Measurements from ENCODE around the gene ZFP69.

The ZFP69 gene

DNA sequence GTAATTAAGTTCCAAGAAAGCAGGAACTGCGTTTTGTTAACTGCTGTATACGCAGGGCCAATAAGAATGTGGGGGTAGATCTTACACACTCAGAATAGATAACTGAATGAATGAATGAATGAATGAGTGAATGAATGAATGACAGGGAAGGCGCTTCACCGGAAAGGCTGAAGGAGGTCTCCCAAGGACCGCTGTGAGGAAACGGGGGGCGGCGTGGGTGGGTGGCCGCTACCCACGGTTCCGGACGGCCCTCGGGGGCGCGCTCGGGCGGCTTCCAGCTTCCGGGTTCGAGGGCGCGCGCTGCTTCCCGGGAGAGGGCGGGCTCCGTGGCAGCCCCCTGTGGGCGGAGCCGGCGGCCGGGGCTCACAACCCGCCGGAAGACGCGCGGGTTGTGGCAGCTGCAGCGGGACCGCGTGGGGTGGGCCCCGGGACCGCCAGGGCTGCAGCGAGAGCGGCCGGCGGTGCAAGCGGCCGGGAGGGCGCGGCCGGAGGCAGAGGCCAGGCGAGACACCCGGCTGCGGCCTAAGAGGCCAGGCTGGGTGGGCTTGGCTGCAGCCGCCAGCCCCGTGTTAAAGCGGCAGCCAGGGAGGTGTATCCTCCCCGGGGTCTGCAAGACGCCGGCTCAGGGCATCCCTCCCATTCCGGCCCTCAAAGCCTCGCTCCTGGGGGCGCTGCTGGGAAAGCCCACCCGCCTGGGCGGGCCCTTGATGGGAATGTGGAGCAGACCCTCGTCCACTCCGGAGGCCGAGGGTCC is at the start of gene ZFP69:
ZFP69 (plus strand) TSS at position 367 of the 754 bp plus-strand sequence. CDS start 2,072 bp downstream, outside the sequence.
- Histone ChIP-seq H3K9ac (ENCODE audit: insufficient read length, low read depth) (peak within 1 kb of the TSS; percentile 96), H3K4me1 (ENCODE audit: insufficient read depth, insufficient read length) (no peaks in the 10 kb centered on the region), H3K4me3 (ENCODE audit: insufficient read length, low read depth) (peak within 1 kb of the TSS; percentile 88), H3K9me3 (ENCODE audit: insufficient read depth, low read length) (peaks cover 36% of the 10 kb centered on the region), H3K27me3 (ENCODE audit: insufficient read depth, insufficient read length) (peaks cover 9% of the 10 kb centered on the region), H3K36me3 (ENCODE audit: insufficient read depth, insufficient read length, low read length) (peaks cover 17% of the 10 kb centered on the region)
- DNase-seq (ENCODE audit: low read depth, low spot score) = peak; percentile 35
- no peak for TF ChIP-seq ZNF274 (IDR thresholded peaks at IDR 0.05; ENCODE audit: low read depth, low read length)
- TF ChIP-seq SUZ12 (IDR thresholded peaks at IDR 0.05; ENCODE audit: extremely low read depth, insufficient read depth, insufficient read length) = no peak
- TF ChIP-seq YY1 (IDR thresholded peaks at IDR 0.05; ENCODE audit: insufficient read depth, insufficient read length) = no peak

DNA sequence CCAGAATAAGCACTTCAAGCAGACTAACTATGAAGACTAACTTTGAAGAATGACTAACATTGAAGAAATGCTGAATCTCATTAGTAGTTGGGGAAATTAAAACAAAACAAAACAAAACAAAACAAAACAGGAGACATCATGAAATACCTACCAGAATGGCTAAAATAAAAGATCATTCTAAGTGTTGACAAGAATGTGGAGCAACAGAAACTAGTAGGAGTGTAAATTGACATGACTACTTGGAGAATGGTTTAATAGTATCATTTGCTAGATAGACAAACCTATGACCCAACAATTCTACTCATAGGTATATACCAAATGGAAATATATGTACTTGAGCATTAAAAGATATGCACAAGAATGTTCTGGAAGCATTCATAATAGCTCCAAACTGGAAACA is 45.7 kb upstream of the ZFP69 start:
- Histone ChIP-seq H3K9me3 (ENCODE audit: insufficient read depth, low read length) (no peaks in the 10 kb centered on the region), H3K4me3 (ENCODE audit: insufficient read length, low read depth) (no peak overlapping the region), H3K36me3 (ENCODE audit: insufficient read depth, insufficient read length, low read length) (no peaks in the 10 kb centered on the region), H3K4me1 (ENCODE audit: insufficient read depth, insufficient read length) (no peaks in the 10 kb centered on the region), H3K9ac (ENCODE audit: insufficient read length, low read depth) (no peak overlapping the region), H3K27me3 (ENCODE audit: insufficient read depth, insufficient read length) (no peaks in the 10 kb centered on the region)
- TF ChIP-seq ZNF274 (IDR thresholded peaks at IDR 0.05; ENCODE audit: low read depth, low read length) (no peak), SUZ12 (IDR thresholded peaks at IDR 0.05; ENCODE audit: extremely low read depth, insufficient read depth, insufficient read length) (no peak), YY1 (IDR thresholded peaks at IDR 0.05; ENCODE audit: insufficient read depth, insufficient read length) (no peak)
- no peak for DNase-seq (ENCODE audit: low read depth, low spot score)

DNA sequence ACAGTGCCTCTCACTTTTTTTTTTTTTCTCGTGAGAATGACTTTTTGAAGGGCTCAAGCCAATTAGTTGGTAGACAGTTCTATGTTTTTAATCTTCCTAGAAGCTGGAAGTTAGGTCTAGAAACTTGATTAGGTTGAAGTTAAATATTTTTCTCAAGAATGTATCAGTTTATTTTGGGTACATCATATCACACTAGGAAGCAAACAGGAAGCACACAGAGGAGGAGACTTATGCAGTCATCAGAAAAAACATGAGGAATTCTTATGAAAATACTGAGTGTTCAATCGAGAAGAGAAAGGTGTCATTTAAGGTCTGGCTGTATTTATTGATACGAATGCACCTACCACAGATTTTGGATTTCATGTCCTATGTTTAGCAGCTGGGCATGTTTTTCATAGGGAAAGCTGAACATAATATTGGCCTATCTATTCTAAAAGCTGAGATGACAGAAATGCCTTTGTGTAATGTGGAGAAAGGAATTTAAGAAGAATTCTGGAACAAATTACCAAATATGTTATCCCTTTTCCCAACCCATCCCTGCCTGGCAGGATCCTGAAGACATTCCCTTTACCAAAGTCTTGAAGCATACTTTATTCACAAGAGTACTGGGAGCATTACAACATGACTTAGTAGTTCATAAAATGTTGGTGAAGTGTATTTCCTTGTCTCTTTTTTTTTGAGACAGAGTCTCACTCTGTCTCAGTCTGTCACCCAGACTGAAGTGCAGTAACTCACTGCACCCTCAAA is 44.3 kb upstream of the ZFP69 start:
- Histone ChIP-seq H3K9me3 (ENCODE audit: insufficient read depth, low read length) (no peaks in the 10 kb centered on the region), H3K36me3 (ENCODE audit: insufficient read depth, insufficient read length, low read length) (no peaks in the 10 kb centered on the region), H3K4me1 (ENCODE audit: insufficient read depth, insufficient read length) (no peaks in the 10 kb centered on the region), H3K4me3 (ENCODE audit: insufficient read length, low read depth) (no peak overlapping the region), H3K9ac (ENCODE audit: insufficient read length, low read depth) (no peak overlapping the region), H3K27me3 (ENCODE audit: insufficient read depth, insufficient read length) (no peaks in the 10 kb centered on the region)
- DNase-seq (ENCODE audit: low read depth, low spot score) = no peak
- no peak for TF ChIP-seq SUZ12 (IDR thresholded peaks at IDR 0.05; ENCODE audit: extremely low read depth, insufficient read depth, insufficient read length)
- TF ChIP-seq YY1 (IDR thresholded peaks at IDR 0.05; ENCODE audit: insufficient read depth, insufficient read length) = no peak
- TF ChIP-seq ZNF274 (IDR thresholded peaks at IDR 0.05; ENCODE audit: low read depth, low read length) = no peak

DNA sequence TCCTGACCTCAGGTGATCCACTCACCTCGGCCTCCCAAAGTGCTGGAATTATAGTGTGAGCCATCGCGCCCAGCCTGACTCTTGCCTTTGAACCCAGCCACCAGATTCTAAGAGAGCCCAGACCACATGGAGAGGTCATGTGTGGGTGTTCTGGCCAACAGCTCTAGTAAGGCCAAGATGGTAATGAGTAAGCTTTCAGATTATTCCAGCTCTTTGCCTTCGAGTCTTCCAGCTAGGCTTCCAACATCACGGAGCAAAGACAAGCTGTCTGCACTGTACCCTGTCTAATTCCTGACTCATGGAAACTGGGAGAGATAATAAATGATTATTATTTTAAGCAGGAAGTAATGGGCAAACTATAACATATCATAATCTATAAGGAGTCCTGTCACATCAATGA is 41.6 kb upstream of the ZFP69 start:
- Histone ChIP-seq H3K27me3 (ENCODE audit: insufficient read depth, insufficient read length) (no peaks in the 10 kb centered on the region), H3K36me3 (ENCODE audit: insufficient read depth, insufficient read length, low read length) (no peaks in the 10 kb centered on the region), H3K4me1 (ENCODE audit: insufficient read depth, insufficient read length) (no peaks in the 10 kb centered on the region), H3K9me3 (ENCODE audit: insufficient read depth, low read length) (no peaks in the 10 kb centered on the region), H3K4me3 (ENCODE audit: insufficient read length, low read depth) (no peak overlapping the region), H3K9ac (ENCODE audit: insufficient read length, low read depth) (no peak overlapping the region)
- TF ChIP-seq YY1 (IDR thresholded peaks at IDR 0.05; ENCODE audit: insufficient read depth, insufficient read length) (no peak), SUZ12 (IDR thresholded peaks at IDR 0.05; ENCODE audit: extremely low read depth, insufficient read depth, insufficient read length) (no peak), ZNF274 (IDR thresholded peaks at IDR 0.05; ENCODE audit: low read depth, low read length) (no peak)
- no peak for DNase-seq (ENCODE audit: low read depth, low spot score)

DNA sequence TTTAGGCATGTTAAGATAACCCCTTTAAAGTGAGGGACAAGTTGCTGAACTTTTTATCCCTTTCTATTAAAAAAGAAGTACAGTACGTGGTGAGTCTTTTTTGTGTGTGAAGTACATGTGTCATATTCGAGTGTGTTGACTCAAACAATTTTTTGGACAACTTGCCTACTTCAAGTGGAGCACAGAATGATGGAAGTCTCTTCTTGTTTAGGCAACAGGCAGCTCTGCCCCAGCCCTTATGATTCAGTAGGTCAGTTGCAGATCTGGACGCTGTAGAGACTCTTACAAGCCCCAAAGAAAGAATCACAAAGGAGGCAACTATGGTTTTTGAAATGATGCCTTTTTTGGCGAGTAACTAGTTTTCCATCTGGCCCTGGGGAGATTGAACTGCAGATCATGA is 41.2 kb upstream of the ZFP69 start:
- Histone ChIP-seq H3K4me3 (ENCODE audit: insufficient read length, low read depth) (no peak overlapping the region), H3K9me3 (ENCODE audit: insufficient read depth, low read length) (no peaks in the 10 kb centered on the region), H3K36me3 (ENCODE audit: insufficient read depth, insufficient read length, low read length) (no peaks in the 10 kb centered on the region), H3K9ac (ENCODE audit: insufficient read length, low read depth) (no peak overlapping the region), H3K4me1 (ENCODE audit: insufficient read depth, insufficient read length) (no peaks in the 10 kb centered on the region), H3K27me3 (ENCODE audit: insufficient read depth, insufficient read length) (no peaks in the 10 kb centered on the region)
- TF ChIP-seq ZNF274 (IDR thresholded peaks at IDR 0.05; ENCODE audit: low read depth, low read length) = no peak
- no peak for DNase-seq (ENCODE audit: low read depth, low spot score)

DNA sequence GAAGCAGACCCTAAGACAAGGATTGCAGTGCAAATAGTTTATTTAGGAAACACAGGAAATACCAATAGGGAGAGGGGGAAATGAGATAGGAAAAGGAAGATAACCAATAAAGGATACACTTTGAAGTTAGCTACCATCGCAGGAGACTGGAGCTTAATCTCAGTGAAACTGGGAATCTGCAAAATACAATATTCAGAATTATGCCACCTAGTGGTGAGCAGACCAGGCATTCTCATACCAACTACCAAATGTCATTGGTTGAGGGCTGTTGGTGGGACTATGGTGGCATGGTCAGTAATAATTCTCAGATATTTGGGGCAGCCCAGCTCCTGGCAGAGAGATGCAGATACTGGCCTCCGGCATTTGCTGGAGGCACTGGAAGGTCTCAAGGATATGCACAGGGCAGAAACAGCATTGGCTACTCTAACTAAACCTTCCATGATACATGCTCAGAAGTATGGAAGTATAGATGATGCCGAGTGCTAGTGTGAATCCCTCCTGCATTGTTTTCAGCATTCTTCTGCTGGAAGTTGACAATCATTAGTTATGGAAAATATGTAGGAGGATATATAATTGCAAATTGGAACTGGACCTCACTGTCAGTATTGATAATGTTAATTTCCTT is 38.6 kb upstream of the ZFP69 start:
- DNase-seq (ENCODE audit: low read depth, low spot score) = no peak
- H3K27me3 ChIP-seq (ENCODE audit: insufficient read depth, insufficient read length) = no peaks in the 10 kb centered on the region

DNA sequence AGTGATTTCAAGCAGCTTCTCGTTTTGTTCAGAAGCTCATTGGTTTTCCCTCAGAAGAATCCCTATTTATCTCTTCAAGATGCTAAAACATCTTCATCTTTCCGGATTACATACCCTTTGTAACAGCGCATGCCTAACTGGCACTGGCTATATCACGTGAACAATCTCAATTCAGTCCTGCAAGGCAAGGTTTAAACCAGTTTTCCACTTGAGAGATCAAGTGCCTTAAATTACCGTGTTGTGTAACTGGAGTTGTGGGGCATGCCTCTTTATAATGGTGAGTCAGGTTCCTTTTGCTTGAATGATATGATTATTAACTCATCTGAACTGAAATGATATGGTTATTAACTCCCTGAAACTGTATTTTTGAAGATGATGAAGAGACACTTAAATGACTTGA is 37.8 kb upstream of the ZFP69 start:
- Histone ChIP-seq H3K4me3 (ENCODE audit: insufficient read length, low read depth) (no peak overlapping the region), H3K9me3 (ENCODE audit: insufficient read depth, low read length) (peaks cover under 1% of the 10 kb centered on the region; the same call in 1 of the 2 replicates), H3K9ac (ENCODE audit: insufficient read length, low read depth) (no peak overlapping the region), H3K27me3 (ENCODE audit: insufficient read depth, insufficient read length) (no peaks in the 10 kb centered on the region), H3K36me3 (ENCODE audit: insufficient read depth, insufficient read length, low read length) (no peaks in the 10 kb centered on the region), H3K4me1 (ENCODE audit: insufficient read depth, insufficient read length) (no peaks in the 10 kb centered on the region)
- no peak for DNase-seq (ENCODE audit: low read depth, low spot score)
- no peak for TF ChIP-seq YY1 (IDR thresholded peaks at IDR 0.05; ENCODE audit: insufficient read depth, insufficient read length)
- TF ChIP-seq ZNF274 (IDR thresholded peaks at IDR 0.05; ENCODE audit: low read depth, low read length) = no peak
- no peak for TF ChIP-seq SUZ12 (IDR thresholded peaks at IDR 0.05; ENCODE audit: extremely low read depth, insufficient read depth, insufficient read length)

More for the DNA sequence above, 38.6 kb upstream of the ZFP69 start:
- TF ChIP-seq YY1 (IDR thresholded peaks at IDR 0.05; ENCODE audit: insufficient read depth, insufficient read length) (no peak), SUZ12 (IDR thresholded peaks at IDR 0.05; ENCODE audit: extremely low read depth, insufficient read depth, insufficient read length) (no peak), ZNF274 (IDR thresholded peaks at IDR 0.05; ENCODE audit: low read depth, low read length) (no peak)
- Histone ChIP-seq H3K9ac (ENCODE audit: insufficient read length, low read depth) (no peak overlapping the region), H3K9me3 (ENCODE audit: insufficient read depth, low read length) (no peaks in the 10 kb centered on the region), H3K4me1 (ENCODE audit: insufficient read depth, insufficient read length) (no peaks in the 10 kb centered on the region), H3K36me3 (ENCODE audit: insufficient read depth, insufficient read length, low read length) (no peaks in the 10 kb centered on the region), H3K4me3 (ENCODE audit: insufficient read length, low read depth) (no peak overlapping the region)

All from NT2/D1 (cell line).